Colonic mucosa (tissue), 4 donors: ENCODE results near the gene LTB4R. TPM values are rescaled to one million over a fixed set of nuclear protein-coding genes. Genes with fewer than 3 reads are reported as not detected.

ENCODE experiments used
- DNase-seq: peaks from one replicate; pipeline ENCODE4 v3.0.0-alpha.2; 2020
- H3K27ac ChIP-seq: fragments of 200-600 bp; one replicate; pipeline ENCODE4 v1.8.0; 2021
- H3K27me3 ChIP-seq: fragments of 200-600 bp; one replicate; pipeline ENCODE4 v1.8.0; 2021
- H3K36me3 ChIP-seq: fragments of 200-600 bp; one replicate; pipeline ENCODE4 v1.8.0; 2021
- H3K4me1 ChIP-seq: fragments of 200-600 bp; one replicate; pipeline ENCODE4 v1.8.0; 2021; ENCODE audit warnings: mild to moderate bottlenecking
- H3K4me3 ChIP-seq: fragments of 200-600 bp; one replicate; pipeline ENCODE4 v1.8.0; 2021
- H3K9ac ChIP-seq, 2 donors: one replicate each; pipeline ENCODE4 v1.7.0; 2013; ENCODE audit warnings: control low read depth in 2 of 2, low read depth in 2 of 2, low read length in 2 of 2
- H3K9me3 ChIP-seq: fragments of 200-600 bp; one replicate; pipeline ENCODE4 v1.8.0; 2021
- intact Hi-C: fragments of 100-400 bp; cut with DNase I; formaldehyde crosslinking; loops from one replicate; pipeline ENCODE4 v1.14.1; 2022
- total RNA-seq, 2 donors: library from RNA; stranded (reverse); fragmentation: NEBNext Ultra II Directional in 1 of 2; extraction: Animal tissue kit (Norgen Biotek cat#: 25700) in 1 of 2; gene quantifications; one replicate each; pipeline ENCODE4 v1.2.1, GENCODE V29; 2021
- TF ChIP-seq, protein P1 (sequence below): fragments of 200-600 bp; IDR thresholded peaks from one replicate; pipeline ENCODE4 v1.8.0; 2022; ENCODE audit warnings: antibody characterized with exemption, mild to moderate bottlenecking
- donor health status: healthy.
- donor health status: DM: no; HTN: no; CAD: no.
- donor health status: DM: no; HTN: no; CAD: no.

LTB4R gene
- total RNA-seq, 2 donors from 2014 or later: 1.5 to 4.0 TPM

DNA sequence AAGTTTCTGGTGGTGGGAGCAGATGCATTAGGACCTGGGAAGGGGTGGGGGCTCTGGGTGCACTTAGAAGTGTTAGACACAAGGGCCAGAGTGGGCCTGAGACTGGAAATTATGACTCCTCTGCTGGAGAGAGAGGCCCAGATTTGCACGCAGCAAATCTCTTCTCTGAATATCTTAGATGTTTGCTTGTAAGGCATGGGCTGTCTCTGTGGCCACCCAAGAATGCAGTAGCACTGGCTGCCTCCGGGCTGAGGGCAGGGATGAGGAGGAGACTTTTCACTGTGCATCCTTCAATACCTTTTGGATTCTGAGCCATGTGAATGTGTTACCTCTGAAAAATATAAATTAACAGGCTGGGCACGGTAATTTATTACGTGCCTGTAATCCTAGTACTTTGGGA, 26.0 kb upstream of the LTB4R start:
- Histone ChIP-seq H3K36me3 (no peaks in the 10 kb centered on the region), H3K4me1 (no peaks in the 10 kb centered on the region), H3K27me3 (no peaks in the 10 kb centered on the region), H3K9me3 (no peaks in the 10 kb centered on the region), H3K9ac (no peak overlapping the region), H3K4me3 (no peak overlapping the region), H3K27ac (no peak overlapping the region)
- DNase-seq: no peak
- intact Hi-C loops: no loop called here
- TF ChIP-seq, protein P1, sequence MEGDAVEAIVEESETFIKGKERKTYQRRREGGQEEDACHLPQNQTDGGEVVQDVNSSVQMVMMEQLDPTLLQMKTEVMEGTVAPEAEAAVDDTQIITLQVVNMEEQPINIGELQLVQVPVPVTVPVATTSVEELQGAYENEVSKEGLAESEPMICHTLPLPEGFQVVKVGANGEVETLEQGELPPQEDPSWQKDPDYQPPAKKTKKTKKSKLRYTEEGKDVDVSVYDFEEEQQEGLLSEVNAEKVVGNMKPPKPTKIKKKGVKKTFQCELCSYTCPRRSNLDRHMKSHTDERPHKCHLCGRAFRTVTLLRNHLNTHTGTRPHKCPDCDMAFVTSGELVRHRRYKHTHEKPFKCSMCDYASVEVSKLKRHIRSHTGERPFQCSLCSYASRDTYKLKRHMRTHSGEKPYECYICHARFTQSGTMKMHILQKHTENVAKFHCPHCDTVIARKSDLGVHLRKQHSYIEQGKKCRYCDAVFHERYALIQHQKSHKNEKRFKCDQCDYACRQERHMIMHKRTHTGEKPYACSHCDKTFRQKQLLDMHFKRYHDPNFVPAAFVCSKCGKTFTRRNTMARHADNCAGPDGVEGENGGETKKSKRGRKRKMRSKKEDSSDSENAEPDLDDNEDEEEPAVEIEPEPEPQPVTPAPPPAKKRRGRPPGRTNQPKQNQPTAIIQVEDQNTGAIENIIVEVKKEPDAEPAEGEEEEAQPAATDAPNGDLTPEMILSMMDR: no peak

GRCh38 chr14:24286996-24287395, 24.3 kb upstream of the LTB4R start:
- Histone ChIP-seq H3K9me3 (no peaks in the 10 kb centered on the region), H3K36me3 (no peaks in the 10 kb centered on the region), H3K4me3 (no peak overlapping the region), H3K27me3 (no peaks in the 10 kb centered on the region), H3K4me1 (no peaks in the 10 kb centered on the region), H3K9ac (no peak overlapping the region), H3K27ac (no peak overlapping the region)
- no peak for DNase-seq
- intact Hi-C loops: no loop called here
- TF ChIP-seq, protein P1: no peak

- DNase-seq: no peak
- Histone ChIP-seq H3K9me3 (no peaks in the 10 kb centered on the region), H3K9ac (no peak overlapping the region), H3K4me3 (no peak overlapping the region), H3K4me1 (no peaks in the 10 kb centered on the region), H3K27ac (no peak overlapping the region), H3K36me3 (peaks cover 3% of the 10 kb centered on the region), H3K27me3 (no peaks in the 10 kb centered on the region)
- TF ChIP-seq, protein P1: no peak
- intact Hi-C loops: no loop called here
These were observed 21.5 kb upstream of the LTB4R start for GRCh38 chr14:24289649-24290280.

DNA sequence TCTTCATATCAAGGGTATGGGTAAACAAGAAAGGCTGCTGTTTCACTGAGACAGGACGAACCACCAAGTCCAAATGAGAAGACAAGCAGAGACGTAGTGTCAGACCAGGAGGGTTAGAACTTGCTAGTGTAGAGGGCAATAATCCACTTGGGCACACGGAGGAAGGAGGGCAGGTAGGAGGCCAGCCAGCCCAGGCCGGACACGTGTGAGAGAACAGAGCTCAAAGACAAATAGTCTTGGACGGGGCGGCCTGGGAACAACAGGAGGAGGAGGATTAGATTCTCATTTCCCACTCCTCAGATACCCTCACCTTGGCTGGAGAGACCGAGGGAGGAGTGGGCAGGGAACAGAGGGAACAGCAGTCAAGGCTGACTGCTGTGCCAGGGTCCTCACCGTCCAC, 20.6 kb upstream of the LTB4R start:
- Histone ChIP-seq H3K4me1 (no peaks in the 10 kb centered on the region), H3K36me3 (peaks cover 8% of the 10 kb centered on the region), H3K4me3 (no peak overlapping the region), H3K9me3 (no peaks in the 10 kb centered on the region), H3K9ac (no peak overlapping the region), H3K27ac (no peak overlapping the region), H3K27me3 (no peaks in the 10 kb centered on the region)
- TF ChIP-seq, protein P1: no peak
- intact Hi-C loops: no loop called here
- DNase-seq: no peak

DNA sequence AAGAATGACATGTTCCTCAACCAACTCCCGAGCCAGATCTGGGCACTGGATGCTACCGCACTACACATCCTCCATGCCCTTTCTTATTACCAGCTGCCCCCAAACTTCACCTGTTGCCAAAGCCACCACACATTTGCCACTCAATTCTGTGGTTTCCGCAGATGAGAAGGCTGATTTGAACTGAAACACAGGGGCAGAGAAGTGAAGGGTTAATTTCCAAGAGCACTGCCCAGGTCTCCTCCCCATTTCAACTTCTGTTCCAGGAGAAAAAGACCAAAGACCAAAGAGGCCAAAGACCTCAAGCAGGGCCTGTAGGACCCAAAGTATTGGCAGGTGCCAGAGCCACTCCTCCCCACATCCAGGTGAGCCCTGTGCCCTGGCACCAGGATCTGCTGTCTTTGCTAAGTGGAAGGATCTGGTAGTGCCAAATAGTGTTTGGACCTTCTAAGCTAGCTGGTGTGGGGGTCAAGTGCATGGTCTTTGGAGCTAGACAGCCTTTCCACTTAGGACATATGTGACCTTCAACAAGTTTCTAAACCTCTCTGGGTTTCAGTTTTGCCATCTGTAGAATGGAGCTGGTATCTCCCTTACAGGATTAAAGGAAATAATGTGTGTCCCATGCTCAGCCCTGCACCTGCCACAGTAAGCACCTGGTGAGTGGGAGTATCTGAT, 19.7 kb upstream of the LTB4R start:
- H3K4me1 ChIP-seq: peaks cover under 1% of the 10 kb centered on the region
- no peaks in the 10 kb centered on the region for H3K27me3 ChIP-seq
- peaks cover 8% of the 10 kb centered on the region for H3K36me3 ChIP-seq
- H3K4me3 ChIP-seq: no peak overlapping the region
- H3K9me3 ChIP-seq: no peaks in the 10 kb centered on the region
- no peak overlapping the region for H3K27ac ChIP-seq
- DNase-seq: no peak
- no peak overlapping the region for H3K9ac ChIP-seq
- TF ChIP-seq, protein P1: no peak
- intact Hi-C loops: loop anchor here (2.0 kb wide), 1 partner anchor 47 kb away; no protein-coding TSS in a partner anchor
